Gastroesophageal sphincter (tissue), 3 donors: ENCODE measurements around the gene PCBP3.

Source experiments
- CTCF ChIP-seq, 4 experiments: fragments of 200-600 bp in 2 of 4; fragments of 450-650 bp in 2 of 4; sonication (generic) in 1 of 4; IDR thresholded peaks; one replicate each; pipeline ENCODE4 v1.5.1; 2017 to 2019; ENCODE audit warnings: antibody characterized with exemption in 4 of 4, mild to moderate bottlenecking in 2 of 4, moderate library complexity in 2 of 4
- EP300 ChIP-seq: sonication (generic); formaldehyde crosslinking; IDR thresholded peaks from one replicate; pipeline ENCODE4 v1.6.1; 2017; ENCODE audit warnings: antibody characterized with exemption, mild to moderate bottlenecking
- POLR2A ChIP-seq, 2 donors: fragments of 450-650 bp; IDR thresholded peaks; one replicate each; pipeline ENCODE4 v1.6.1; 2017; ENCODE audit warnings: antibody characterized with exemption in 2 of 2, mild to moderate bottlenecking in 2 of 2, moderate library complexity in 1 of 2

GRCh38 chr21:45959182-45959581 is 315.7 kb downstream of the PCBP3 start:
- TF ChIP-seq CTCF (IDR thresholded peaks at IDR 0.05) (no peak), POLR2A (IDR thresholded peaks at IDR 0.05) (no peak), EP300 (no peak)
